NOMO-1 treated with dmso at 0.1 percent for 144 hours (cell line): Measurements from ENCODE around the gene GSG1.
A peak's percentile ranks its signal among the peaks of the same experiment; 100 is the strongest.

Source experiments
- DNase-seq: peaks from one replicate; lab custom pipeline; 2025; ENCODE audit not compliant: unreplicated experiment; lab: John Stamatoyannopoulos, UW

GSG1 gene

DNA sequence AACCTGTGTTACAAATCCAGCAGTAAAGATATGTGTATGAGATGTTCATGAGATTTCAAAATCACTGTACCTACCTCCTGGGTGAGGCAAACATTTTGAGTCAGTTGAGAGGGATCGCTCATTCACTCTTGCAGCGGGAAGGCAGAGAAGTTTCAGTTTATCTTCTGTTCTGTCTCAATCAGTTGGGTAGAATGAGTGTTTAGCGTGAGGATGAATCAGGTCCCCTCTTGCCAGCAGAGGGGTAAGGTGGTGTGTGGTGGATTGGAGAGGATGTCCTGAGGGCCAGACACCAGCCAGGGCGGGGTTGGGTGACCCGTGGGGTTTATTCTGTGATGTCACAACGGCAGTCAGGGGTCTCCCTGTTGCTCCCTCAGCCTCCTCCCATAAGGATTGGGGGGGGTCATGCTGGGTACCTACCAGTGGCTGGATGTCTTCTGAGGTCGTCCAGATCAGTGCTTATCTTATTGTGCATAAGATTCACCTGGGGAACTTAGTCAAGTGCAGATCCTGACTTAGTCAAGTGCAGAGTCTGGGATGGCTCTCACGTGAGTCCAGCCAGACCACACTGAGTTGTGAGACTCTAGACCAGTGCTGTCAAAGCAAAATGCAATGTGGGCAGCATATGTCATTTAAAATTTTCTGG lies at the start of gene GSG1:
GSG1 (minus strand) TSS at position 277 of the 643 bp plus-strand sequence; CDS start at position 122, 155 bp downstream.
- DNase-seq: no peak

DNA sequence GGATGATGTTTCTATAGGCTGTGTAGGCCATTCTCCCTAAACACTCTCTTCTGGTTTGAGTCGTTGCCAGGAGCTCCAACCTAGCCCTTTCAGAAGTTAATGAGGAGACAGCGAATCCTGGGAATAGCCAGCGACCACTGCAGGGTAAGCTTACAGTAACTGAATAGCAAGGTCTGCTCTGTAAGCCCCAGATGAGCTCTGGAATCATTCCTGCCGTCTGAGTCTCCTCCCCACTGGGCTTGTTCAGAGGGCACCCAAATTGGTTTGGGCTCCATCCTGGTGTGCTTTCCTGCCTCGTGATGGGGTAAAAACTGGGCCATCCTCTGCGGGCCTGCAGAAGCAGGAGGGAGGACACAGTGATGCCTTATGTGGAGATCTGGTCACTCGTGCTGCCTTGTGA lies 49.7 kb upstream of the GSG1 start:
- DNase-seq: no peak

DNA sequence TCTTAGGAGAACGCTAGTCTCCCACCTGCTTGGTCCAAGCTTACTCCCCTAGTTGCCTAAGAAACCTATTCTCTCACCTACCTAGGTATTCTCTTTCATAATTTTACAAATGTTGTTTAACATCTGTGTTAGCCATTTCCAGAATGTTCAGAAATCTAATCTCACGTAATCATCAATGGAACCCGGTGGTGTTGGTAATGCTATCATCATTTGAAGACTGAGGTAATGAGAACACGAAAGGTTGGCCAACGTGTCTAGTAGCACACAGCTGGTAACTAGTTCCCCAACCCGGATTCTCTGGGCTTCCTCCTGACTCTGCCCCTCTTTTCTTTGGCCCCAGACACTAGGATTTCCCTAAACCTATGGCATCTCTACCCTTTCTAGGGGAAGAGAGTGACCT lies 49.3 kb upstream of the GSG1 start:
- no peak for DNase-seq

DNA sequence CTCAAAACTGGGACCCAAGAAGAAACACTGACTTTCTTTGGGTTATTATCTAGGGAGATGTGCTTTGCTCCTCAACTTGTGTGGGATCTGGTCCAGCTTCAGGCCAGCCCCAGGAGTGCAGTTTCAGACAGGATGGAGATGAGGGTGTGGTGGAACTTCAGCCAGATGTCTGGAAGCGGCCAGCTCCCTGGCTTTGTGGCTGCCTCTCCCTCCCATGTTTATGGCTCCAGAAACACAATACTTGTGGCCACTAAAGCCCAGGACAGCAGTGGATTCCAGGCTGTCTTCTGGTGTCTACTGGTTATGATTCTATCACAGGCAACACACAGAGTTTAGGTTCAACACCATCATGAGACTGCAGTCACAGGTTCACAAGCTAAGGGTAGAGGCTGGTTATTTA lies 48.8 kb upstream of the GSG1 start:
- no peak for DNase-seq

DNA sequence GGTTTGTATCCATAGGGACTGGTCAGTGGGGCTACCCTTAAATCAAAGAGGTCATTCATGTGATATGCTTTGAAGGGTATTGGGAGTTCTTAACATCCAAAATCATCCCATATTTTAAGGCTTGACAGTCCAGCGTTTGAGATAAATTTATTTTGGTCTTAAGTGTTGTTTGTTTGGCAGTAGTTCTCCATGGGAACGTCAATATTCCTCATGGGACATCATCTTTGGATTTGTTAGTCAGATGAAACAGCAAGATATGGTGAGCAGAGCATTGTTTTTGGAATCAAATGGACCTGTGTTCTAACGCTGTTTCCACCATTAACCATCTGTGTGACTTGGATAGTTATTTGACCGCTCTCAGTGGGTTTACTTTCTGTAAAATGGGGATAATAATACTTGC lies 45.9 kb upstream of the GSG1 start:
- DNase-seq: no peak

DNA sequence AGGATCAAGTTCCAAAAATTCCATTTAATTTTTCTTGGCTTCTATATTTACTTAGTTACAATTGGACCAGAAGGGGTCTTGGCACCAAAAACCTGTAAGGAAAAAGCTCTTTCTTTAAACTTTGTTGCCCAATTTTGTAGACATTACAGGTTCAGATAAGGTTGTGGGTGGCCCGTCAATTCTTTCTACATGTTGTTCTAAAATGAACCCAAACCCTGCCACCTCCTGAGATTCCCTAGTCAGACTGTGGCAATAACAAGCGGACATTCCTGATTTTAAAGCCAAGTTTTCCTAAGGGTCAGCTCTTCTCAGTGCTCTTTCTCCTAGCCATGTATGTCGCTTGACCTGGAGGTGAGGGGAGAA lies 45.0 kb upstream of the GSG1 start:
- DNase-seq: no peak

DNA sequence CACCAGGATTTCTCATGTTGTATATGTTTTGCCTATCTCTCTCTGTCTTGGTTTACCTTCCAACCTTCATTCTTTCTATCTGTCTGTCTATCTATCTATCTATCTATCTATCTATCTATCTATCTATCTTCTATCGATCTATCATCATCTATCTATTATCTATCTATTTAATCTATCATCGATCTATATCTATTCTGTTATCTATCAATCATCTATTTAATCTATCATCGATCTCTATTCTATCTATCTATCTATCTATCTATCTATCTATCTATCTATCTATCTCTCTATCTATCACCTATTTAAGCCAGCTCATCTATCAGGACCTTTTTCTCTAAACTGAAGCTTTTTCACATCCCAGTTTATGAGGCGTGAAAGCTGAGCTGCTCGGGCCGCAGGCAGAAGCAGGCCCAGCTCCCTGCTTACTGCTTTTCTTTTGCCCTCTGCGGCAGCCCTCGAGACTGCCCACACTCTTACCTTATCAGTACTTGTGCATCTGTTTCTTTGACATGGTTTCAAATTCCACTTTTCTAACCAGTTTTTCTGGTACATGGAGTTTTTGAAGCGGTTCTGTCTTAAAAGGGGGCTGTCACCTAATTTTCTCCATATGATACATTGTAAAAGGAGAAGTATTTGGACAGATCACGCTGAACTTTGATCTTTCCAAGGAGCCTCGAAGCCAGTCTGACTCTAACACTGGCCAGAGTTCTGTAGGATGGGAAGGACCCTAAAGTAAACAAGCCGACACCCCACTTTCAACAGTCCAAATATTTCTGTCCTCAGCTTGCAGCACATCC lies 44.4 kb upstream of the GSG1 start:
- DNase-seq: no peak

DNA sequence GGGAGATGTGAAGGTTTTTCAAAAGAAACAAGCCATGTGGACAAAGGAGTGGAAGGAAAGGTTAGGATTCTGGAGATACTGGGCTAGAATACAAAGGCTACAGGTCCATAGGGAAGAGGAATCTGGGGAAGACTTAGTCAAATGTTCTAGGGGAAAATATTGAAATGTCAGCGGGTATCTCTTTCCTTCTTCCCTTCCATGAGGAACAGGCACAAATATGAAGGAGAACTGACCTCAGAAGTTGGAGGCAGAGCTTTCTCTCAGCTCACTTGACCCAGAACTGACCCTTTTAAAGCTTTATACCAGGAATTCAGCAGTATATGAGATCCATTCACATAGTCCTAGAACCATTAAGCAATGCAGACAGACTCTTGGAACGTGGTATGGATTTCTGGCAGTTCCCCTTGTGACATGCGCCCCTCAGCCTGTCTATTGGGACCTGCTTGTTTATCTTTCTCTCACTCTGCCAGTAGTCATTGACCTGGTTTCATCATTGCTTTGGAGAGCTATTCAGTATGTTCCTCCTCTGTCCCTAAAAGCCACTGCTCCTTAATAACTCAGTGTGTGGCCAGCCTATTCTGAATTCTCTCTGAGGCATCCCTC lies 43.0 kb upstream of the GSG1 start:
- DNase-seq: no peak

DNA sequence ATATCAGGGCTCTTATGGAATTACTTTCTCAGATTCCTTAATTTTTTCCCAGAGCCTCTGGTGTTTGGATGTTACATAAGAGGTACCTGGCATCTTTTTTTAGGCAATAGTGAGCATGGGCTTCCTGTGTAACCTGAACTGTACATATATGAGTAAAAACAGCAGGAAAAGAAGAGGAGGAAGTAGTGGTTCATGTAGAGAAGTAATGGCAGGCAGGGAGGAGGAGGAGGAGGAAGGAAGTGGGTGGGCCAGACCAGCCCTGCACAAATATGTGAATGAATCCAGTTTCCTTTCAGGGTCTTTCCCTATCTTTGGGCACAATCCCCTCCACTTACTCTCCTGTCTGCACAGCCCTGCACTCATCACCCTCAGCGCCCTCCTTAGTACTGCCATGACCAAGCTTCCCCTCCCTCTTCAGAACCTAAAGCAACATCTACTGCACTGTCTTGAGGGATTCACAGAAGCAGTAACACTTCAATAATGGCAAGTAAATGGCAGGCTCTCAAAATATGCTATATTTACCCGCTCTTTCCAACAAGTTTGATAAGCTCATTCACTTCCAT lies 40.9 kb upstream of the GSG1 start:
- peak; percentile 15 for DNase-seq

DNA sequence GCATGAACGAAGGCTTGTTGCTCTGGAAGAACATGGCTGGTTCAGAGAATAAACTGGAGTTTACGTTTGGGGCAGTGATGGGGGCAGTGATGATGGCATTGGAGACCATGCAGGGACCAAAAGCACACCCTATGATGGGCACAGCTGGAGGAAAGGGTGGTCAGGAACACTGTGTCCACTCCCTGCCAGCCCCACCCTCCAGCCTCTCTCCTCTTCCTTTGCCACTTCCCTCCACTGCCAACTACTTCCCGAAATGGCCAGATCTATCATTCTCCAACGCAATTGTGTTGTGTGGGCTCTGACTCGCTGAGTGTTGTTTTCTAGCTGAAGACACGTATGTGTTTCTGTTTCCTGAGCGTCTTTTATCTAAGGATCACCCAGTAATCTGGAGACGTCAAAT lies 39.3 kb upstream of the GSG1 start:
- DNase-seq: no peak

DNA sequence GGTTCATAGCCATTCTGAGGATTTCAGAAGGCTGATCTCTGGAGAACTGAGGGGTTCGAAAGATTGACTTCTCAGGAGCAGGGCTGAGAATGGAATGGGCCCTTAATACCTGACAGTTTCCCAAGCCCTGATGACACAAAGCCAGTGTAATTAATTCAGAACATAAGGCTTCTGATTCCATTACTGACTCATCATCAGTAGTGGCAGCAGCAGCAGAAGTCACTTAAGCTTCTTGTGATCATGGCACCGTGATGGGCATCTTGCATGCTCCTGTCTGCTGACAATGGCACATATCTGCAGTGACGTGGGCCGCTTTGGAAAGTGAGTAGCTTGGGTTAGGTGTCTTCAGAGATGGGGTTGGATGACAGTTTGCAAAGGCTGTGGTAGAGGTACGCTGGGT lies 38.2 kb upstream of the GSG1 start:
- no peak for DNase-seq

DNA sequence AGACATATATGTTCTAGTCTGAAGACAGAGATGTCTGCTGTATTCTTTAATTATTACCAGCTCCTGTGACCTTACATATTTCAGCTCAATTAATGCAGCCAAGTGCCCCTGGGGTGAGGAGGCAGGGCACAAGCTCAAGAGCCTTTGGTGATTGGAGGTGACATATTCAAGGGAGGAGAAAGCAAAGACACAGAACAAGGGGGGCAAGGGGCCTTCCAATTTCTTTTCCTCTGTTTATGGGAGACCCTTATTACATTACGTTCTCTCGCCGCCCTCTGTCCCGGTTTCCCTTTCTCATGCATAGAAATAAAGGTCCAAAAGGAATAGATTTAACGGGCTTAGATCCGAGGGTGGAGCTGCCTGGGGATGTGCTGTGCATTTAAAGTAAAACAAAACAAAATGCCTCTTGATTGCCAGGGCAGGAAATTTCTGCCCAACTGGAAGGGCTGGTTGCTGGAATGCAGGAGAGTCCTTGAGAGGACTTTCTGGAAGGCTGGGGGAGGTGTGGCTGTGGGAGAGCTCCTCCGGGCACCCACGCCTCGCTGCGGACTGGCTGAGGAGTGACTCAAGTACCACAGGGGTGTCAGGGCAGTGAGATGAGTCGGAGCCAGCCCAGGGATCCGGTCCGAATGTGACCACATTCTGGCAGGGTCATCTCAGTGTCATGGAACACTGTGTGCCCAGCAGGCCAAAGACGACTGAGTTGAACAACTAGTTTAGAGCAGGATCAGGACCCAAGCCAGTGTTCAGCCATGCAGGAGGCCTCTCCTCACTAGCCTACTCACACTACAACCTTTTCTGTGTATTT lies 32.1 kb upstream of the GSG1 start:
- no peak for DNase-seq

DNA sequence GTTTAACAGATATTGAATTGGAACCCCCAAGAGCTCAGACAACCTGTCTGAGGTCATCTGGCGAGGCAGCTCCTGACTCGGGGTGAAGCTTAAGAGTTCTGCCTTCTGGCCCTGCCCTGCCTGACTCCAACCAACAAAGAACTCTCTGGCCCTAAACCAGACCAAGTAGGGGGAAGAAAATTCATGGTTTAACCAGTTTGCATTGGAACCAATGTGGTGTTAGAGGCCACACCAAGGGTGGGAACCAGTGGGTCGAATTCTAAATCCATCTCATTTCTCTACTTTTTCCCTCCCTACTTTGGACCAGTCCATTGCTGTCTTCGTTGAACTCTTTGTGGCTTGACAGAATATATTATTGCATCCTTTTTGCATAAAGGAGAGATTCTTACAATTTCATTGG lies 30.4 kb upstream of the GSG1 start:
- DNase-seq: no peak

DNA sequence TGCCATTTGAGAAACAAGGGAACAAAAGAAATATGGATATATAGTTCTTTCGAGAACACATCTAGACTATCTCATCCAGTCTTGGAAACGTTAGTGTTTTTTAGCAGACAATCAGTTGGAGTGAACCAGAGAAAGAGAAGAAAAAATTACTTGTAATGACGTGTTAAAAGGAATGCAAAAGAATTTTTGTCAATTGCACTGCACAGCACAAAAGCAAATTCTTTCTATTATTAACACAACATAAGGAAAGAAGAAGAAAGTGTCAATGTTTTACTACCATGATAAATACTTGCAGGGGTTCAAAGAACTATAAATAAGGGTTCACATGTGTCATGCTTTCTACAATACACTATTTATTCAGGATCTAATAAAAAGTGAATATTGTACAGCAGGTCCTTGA lies 27.5 kb upstream of the GSG1 start:
- DNase-seq: no peak

DNA sequence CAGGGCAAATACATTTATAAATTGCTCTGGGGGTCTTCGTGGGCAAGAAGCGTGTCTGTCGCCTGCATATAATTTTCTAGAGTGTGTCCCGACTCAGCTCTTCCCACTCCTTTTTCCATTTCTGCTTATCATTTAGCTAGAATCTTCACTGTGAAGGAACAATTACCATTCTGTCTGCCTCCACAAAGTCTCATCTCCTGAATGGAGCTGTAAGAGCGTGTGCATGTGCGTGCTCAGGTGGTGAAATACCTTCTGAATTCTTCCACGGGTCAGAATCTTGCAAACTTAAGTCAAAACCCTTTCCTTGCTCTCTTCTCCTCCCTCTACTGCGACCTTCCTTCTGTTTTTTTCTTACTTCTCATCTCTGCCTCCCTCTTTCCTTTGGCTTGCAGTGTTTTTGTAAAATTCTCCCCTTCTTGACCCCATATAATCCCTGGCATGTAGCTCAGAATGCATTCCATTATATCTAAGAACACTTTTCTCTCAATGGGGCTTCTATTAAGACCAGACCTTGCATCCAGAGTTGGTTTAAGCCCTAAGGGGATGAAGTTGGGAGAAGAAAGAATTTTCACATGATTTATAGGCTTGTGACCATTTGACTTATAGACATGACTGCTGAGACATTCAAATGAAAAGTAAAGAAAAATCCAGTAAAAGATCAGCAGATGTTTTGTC lies 25.0 kb upstream of the GSG1 start:
- DNase-seq: no peak

DNA sequence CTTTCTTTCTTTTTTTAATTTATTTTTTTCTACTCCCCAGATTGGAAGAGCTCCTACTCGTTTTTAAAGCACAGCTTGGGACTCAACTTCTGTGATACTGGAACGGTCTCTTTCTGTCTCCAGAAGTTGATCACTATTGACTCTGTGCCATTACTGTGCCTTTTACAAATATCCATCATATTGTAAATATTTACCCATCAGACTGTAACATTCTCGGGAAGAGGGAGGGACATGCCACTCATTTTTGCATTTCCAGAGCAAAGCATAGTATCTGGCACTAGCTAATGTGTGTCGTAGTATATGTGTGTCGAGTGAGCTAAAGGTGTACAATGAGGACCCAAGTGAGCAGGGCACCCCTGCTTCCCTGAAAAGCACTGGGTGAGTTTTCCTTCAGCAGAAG lies 24.0 kb upstream of the GSG1 start:
- DNase-seq: no peak

DNA sequence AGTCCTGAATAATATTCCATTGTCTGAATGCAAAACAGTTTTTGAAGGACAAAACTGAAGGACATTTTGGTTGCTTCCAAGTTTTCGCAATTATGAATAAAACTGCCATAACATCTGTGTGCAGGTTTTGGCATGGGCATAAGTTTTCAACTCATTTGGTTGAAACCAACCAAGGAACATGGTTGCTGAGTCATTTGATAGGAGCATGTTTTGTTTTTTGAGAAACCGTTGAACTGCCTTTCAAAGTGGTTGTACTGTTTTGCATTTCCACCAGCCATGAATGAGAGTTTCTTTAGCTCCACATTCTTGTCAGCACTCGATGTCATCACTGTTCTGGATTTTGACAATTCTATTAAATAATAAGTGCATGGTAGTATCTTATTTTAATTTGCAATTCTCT lies 23.0 kb upstream of the GSG1 start:
- no peak for DNase-seq

DNA sequence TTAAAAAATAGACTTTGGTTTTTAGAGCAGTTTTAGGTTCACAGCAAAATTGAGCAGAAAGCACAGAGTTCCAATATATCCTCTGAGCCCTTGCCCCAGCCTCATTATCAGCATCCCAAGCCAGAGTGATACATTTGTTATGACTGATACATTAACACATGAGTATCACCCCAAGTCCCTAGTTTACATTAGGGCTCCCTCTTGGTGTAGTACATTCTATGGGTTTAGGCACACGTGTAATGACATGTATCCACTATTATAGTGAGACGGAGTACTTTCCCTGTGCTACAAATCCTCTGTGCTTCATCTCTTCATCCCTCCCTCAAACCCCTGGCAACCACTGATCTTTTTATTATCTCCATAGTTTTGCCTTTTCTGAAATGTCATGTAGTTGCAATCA lies 22.5 kb upstream of the GSG1 start:
- no peak for DNase-seq

DNA sequence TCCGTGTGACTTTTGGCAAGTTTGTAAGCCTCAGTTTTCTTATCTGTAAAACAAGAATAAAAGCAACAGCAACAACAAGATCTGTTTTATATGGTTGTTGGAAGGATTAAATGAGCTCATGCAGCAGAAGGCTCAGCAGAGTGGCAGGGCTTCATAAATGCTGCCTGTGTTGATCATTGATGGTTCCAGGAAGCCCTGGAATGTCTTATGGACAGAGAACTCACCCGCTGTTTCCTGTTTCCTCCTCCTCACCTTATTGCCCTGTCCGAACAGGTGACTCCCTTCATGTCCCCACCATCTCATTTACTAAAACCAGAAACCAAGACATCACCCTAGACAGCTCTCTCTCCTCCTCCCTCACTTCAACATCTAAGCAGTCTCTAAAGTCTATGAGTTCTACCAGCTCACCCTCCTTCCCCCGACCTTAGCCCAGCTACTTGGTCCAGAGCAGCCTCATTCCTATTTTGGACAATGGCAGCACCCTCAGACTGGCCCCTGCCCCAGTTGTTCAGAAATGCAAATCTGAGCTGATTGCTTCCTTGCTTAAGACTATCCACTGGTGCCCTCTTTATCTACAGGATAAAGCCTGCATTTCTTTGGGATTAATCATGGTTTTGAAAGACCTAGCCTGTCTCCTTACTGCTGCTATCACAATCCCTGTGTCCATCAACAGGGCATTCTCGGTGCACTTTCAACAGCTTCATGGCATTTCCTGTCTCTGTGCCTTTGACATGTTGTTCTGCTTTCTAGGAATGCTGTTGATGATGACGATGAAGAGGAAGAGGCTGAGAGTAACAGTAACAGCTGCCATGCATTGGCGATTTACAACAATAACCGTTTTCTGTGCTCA lies 21.4 kb upstream of the GSG1 start:
- DNase-seq: no peak

DNA sequence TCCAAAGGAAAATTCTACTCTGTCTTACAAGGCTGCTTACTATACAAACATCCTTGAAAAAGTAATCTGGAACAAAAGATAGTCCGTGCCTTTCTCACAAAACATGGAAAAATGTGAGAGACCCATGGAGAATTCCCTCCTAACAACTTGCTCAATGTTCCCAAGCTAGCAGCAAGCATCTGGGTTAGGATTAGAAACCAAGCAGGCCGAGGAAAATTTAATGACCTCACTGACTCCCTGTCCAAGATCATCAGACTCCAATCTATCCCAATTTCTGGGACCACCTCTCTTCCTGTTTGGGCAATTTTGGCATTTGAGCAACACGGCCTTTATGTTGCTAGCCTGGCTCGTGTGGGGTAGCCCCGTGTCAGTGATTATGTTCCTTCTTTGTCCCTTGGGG lies 18.1 kb upstream of the GSG1 start:
- DNase-seq: no peak
